ENCODE results near the gene TMEM175. TPM values are rescaled to one million over a fixed set of nuclear protein-coding genes. Genes with fewer than 3 reads are reported as not detected.

Gene TMEM175
- polyA plus RNA-seq, 1 donor (not counting 4 experiments of a cell fraction or from before 2014, with no cell fraction given): 23.2 TPM

DNA sequence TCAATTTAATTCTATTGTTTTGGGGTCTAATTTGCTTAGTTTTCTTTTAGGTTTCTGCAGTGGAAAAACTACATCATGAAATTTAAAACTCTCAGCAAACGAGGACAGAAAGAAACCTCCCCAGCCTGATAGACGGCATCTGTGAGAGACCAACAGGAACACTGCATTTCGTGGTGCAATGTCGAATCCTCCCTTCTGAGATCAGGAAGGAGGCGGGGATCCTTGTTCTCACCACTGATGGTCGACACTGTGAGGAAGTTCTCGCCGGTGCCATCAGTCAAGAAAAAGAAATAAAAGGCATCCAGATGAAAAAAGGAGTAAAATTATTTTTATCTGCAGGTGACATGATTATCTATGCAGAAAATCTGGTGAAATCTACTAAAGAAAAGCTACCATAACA lies 16.7 kb upstream of the TMEM175 start:
- FAIRE-seq (no peak), DNase-seq (ENCODE audit: low read depth, low spot score) (no peak)
- dilution Hi-C loops (cut with MboI; ENCODE audit: extremely low pct_ligation_motif_present, low sequenced_read_pairs): no loop called here
- H3K27ac ChIP-seq (ENCODE audit: control insufficient read depth, insufficient read depth, low read length): no peak overlapping the region
- no peak overlapping the region for H3K4me3 ChIP-seq (ENCODE audit: control insufficient read depth in 2 of 3, extremely low read depth in 1 of 3, insufficient read depth in 2 of 3, low read depth in 1 of 3, low read length in 3 of 3)
- no peak overlapping the region for H3K4me2 ChIP-seq (ENCODE audit: control insufficient read depth, extremely low read depth, insufficient read depth, low read depth, low read length)
- H3K9me1 ChIP-seq (ENCODE audit: control insufficient read depth, extremely low read depth, insufficient read depth, low read length): no peaks in the 10 kb centered on the region
- H3K79me2 ChIP-seq (ENCODE audit: control insufficient read depth, insufficient read depth, low read length): peaks cover 72% of the 10 kb centered on the region
- H2AFZ ChIP-seq (ENCODE audit: control insufficient read depth, low read length): no peak overlapping the region
- H3K36me3 ChIP-seq (ENCODE audit: control insufficient read depth in 2 of 2, extremely low read depth in 1 of 2, insufficient read depth in 2 of 2, low read length in 2 of 2): peaks cover 0 to 10% of the 10 kb centered on the region in 2 experiments
- H3K4me1 ChIP-seq (ENCODE audit: control insufficient read depth, extremely low read depth, insufficient read depth, low read length): no peaks in the 10 kb centered on the region
- H3K9me3 ChIP-seq (ENCODE audit: control insufficient read depth, low read depth, low read length): no peaks in the 10 kb centered on the region
- no peak for TF ChIP-seq EZH2 (IDR thresholded peaks at IDR 0.05; ENCODE audit: low read length)
- TF ChIP-seq, protein P1, sequence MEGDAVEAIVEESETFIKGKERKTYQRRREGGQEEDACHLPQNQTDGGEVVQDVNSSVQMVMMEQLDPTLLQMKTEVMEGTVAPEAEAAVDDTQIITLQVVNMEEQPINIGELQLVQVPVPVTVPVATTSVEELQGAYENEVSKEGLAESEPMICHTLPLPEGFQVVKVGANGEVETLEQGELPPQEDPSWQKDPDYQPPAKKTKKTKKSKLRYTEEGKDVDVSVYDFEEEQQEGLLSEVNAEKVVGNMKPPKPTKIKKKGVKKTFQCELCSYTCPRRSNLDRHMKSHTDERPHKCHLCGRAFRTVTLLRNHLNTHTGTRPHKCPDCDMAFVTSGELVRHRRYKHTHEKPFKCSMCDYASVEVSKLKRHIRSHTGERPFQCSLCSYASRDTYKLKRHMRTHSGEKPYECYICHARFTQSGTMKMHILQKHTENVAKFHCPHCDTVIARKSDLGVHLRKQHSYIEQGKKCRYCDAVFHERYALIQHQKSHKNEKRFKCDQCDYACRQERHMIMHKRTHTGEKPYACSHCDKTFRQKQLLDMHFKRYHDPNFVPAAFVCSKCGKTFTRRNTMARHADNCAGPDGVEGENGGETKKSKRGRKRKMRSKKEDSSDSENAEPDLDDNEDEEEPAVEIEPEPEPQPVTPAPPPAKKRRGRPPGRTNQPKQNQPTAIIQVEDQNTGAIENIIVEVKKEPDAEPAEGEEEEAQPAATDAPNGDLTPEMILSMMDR (optimal IDR thresholded peaks at IDR 0.05 in 1 of 3, IDR thresholded peaks at IDR 0.05 in 1 of 3, conservative IDR thresholded peaks at IDR 0.05 in 1 of 3; ENCODE audit: extremely low read depth in 1 of 3, insufficient read depth in 2 of 3, low read length in 3 of 3): no peak
- H3K27me3 ChIP-seq (ENCODE audit: control insufficient read depth, extremely low read depth, insufficient read depth, low read length): no peaks in the 10 kb centered on the region
- no peak overlapping the region for H3K9ac ChIP-seq (ENCODE audit: control insufficient read depth, extremely low read depth, insufficient read depth, low read length)
- H4K20me1 ChIP-seq (ENCODE audit: control insufficient read depth, extremely low read depth, insufficient read depth, low read length): peaks cover 8% of the 10 kb centered on the region

DNA sequence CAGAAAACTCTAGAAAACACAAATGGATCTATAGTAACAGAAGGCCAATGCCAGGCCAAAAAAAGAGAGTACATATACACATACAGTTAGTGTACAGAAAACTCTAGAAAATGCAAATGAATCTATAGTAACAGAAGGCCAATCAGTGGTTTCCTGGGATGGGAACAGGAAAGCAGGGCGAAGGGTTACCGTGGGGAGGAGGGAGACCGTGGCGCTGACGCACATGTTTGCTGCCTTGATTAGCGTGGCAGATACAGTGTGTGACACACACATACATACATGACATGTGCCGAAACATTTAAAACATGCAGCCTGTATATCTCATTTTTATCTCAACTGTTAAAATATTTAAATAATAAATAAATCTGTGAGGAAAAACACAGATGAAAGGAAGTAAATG lies 14.8 kb upstream of the TMEM175 start:
- H2AFZ ChIP-seq (ENCODE audit: control insufficient read depth, low read length): no peak overlapping the region
- DNase-seq (ENCODE audit: low read depth, low spot score): no peak
- peaks cover 8% of the 10 kb centered on the region for H4K20me1 ChIP-seq (ENCODE audit: control insufficient read depth, extremely low read depth, insufficient read depth, low read length)
- peaks cover 0 to 5% of the 10 kb centered on the region in 2 experiments for H3K36me3 ChIP-seq (ENCODE audit: control insufficient read depth in 2 of 2, extremely low read depth in 1 of 2, insufficient read depth in 2 of 2, low read length in 2 of 2)
- dilution Hi-C loops (cut with MboI; ENCODE audit: extremely low pct_ligation_motif_present, low sequenced_read_pairs): no loop called here
- no peak overlapping the region for H3K4me2 ChIP-seq (ENCODE audit: control insufficient read depth, extremely low read depth, insufficient read depth, low read depth, low read length)
- no peaks in the 10 kb centered on the region for H3K27me3 ChIP-seq (ENCODE audit: control insufficient read depth, extremely low read depth, insufficient read depth, low read length)
- H3K9ac ChIP-seq (ENCODE audit: control insufficient read depth, extremely low read depth, insufficient read depth, low read length): no peak overlapping the region
- no peak for TF ChIP-seq EZH2 (IDR thresholded peaks at IDR 0.05; ENCODE audit: low read length)
- TF ChIP-seq, protein P1 (optimal IDR thresholded peaks at IDR 0.05 in 1 of 3, IDR thresholded peaks at IDR 0.05 in 1 of 3, conservative IDR thresholded peaks at IDR 0.05 in 1 of 3; ENCODE audit: extremely low read depth in 1 of 3, insufficient read depth in 2 of 3, low read length in 3 of 3): no peak
- no peaks in the 10 kb centered on the region for H3K9me3 ChIP-seq (ENCODE audit: control insufficient read depth, low read depth, low read length)
- H3K27ac ChIP-seq (ENCODE audit: control insufficient read depth, insufficient read depth, low read length): no peak overlapping the region
- no peaks in the 10 kb centered on the region for H3K4me1 ChIP-seq (ENCODE audit: control insufficient read depth, extremely low read depth, insufficient read depth, low read length)
- H3K79me2 ChIP-seq (ENCODE audit: control insufficient read depth, insufficient read depth, low read length): peaks cover 91% of the 10 kb centered on the region
- no peak for FAIRE-seq
- H3K4me3 ChIP-seq (ENCODE audit: control insufficient read depth in 2 of 3, extremely low read depth in 1 of 3, insufficient read depth in 2 of 3, low read depth in 1 of 3, low read length in 3 of 3): no peak overlapping the region
- no peaks in the 10 kb centered on the region for H3K9me1 ChIP-seq (ENCODE audit: control insufficient read depth, extremely low read depth, insufficient read depth, low read length)
